Kidney (tissue), 14 donors: ENCODE results near the gene ABHD2. TPM values are rescaled to one million over a fixed set of nuclear protein-coding genes. Genes with fewer than 3 reads are reported as not detected.

ENCODE experiments used
- DNase-seq, 5 donors: peaks; one replicate each; pipeline ENCODE4 v3.0.0-alpha.2; 2013 to 2020
- FAIRE-seq: peaks from 2 replicates; lab custom pipeline; 2012; peaks lifted over from hg19 to GRCh38; lab: Jason Lieb, UNC
- H3K27ac ChIP-seq, 2 donors: one replicate each; pipeline ENCODE4 v1.7.0; 2013; ENCODE audit warnings: low read depth in 2 of 2, low read length in 2 of 2, inconsistent platforms in 1 of 2
- H3K27me3 ChIP-seq: one replicate; pipeline ENCODE4 v1.7.1; 2013; ENCODE audit warnings: low read length, inconsistent platforms; ENCODE audit not compliant: control insufficient read depth, insufficient read depth
- H3K36me3 ChIP-seq, 3 donors: one replicate each; pipeline versions ENCODE4 v1.7.0 to v1.7.1; 2013; ENCODE audit warnings: low read length in 3 of 3, control low read depth in 1 of 3, inconsistent platforms in 1 of 3; ENCODE audit not compliant: insufficient read depth in 3 of 3, control insufficient read depth in 2 of 3
- H3K4me1 ChIP-seq, 3 donors: one replicate each; pipeline versions ENCODE4 v1.7.0 to v1.7.1; 2013; ENCODE audit warnings: low read length in 3 of 3, inconsistent platforms in 1 of 3, low read depth in 1 of 3; ENCODE audit not compliant: control insufficient read depth in 2 of 3, insufficient read depth in 2 of 3
- H3K4me3 ChIP-seq, 3 donors: one replicate each; pipeline versions ENCODE4 v1.7.0 to v1.8.1; 2013; ENCODE audit warnings: low read length in 3 of 3, control low read depth in 1 of 3, inconsistent platforms in 1 of 3
- H3K9ac ChIP-seq, 3 donors: one replicate each; pipeline versions ENCODE4 v1.7.0 to v1.7.1; 2013; ENCODE audit warnings: low read length in 3 of 3, control low read depth in 1 of 3, inconsistent platforms in 1 of 3
- H3K9me3 ChIP-seq, 3 donors: one replicate each; pipeline versions ENCODE4 v1.7.0 to v1.7.1; 2013; ENCODE audit warnings: low read length in 3 of 3, control low read depth in 1 of 3, inconsistent platforms in 1 of 3; ENCODE audit not compliant: control insufficient read depth in 2 of 3, insufficient read depth in 1 of 3
- CTCF ChIP-seq: IDR thresholded peaks from 3 replicates; pipeline ENCODE4 v1.5.1; 2012; ENCODE audit warnings: mild to moderate bottlenecking, moderate library complexity, borderline replicate concordance; ENCODE audit not compliant: insufficient read depth; ENCODE audit errors: extremely low read depth
- intact Hi-C: fragments of 100-400 bp; cut with DNase I; formaldehyde crosslinking; loops from one replicate; pipeline ENCODE4 v1.11.1; 2022
- polyA plus RNA-seq: library from polyadenylated mRNA; stranded (reverse); fragments of 350-450 nt; fragmentation: Illumina TruSeq; extraction: RNeasy Lipid Tissue Mini Kit (QIAGEN cat#74804); gene quantifications from one replicate; pipeline ENCODE4 v1.2.3, GENCODE V29; 2014; ENCODE audit warnings: low read depth, low replicate concordance; ENCODE audit not compliant: insufficient read depth
- total RNA-seq: library from RNA; stranded (reverse); fragmentation: NEBNext Ultra II Directional; extraction: Animal tissue kit (Norgen Biotek cat#: 25700); gene quantifications from one replicate; pipeline ENCODE4 v1.2.1, GENCODE V29; 2021
- donor health status: control.
- donor health status: control.
- donor health status: control.
- donor health status: control.
- donor health status: control.
- donor health status: DM: yes; HTN: yes; CAD: no.
- donor health status: Normal renal cell carcinoma (clear cell type).

Gene ABHD2
- total and polyA plus RNA-seq, 2 donors from 2014 or later, result 13.3 to 123 TPM

- H3K4me1 ChIP-seq, result no peaks in the 10 kb centered on the region
- TF ChIP-seq CTCF, result no peak
- intact Hi-C loops, result no loop called here
- H3K4me3 ChIP-seq, result no peak overlapping the region
- no peaks in the 10 kb centered on the region for H3K27me3 ChIP-seq
- H3K27ac ChIP-seq, result no peak overlapping the region
- no peak overlapping the region for H3K9ac ChIP-seq
- H3K9me3 ChIP-seq, result no peaks in the 10 kb centered on the region
- no peak for DNase-seq
- peaks cover 3 to 9% (median 5%) of the 10 kb centered on the region in 3 donors for H3K36me3 ChIP-seq
- no peak for FAIRE-seq
Measured at GRCh38 chr15:89157918-89158564, 69.8 kb downstream of the ABHD2 start.

- no peak overlapping the region for H3K4me3 ChIP-seq
- no peak overlapping the region for H3K9ac ChIP-seq
- intact Hi-C loops, result no loop called here
- peaks cover 4 to 26% (median 24%) of the 10 kb centered on the region in 3 donors for H3K4me1 ChIP-seq
- no peak overlapping the region for H3K27ac ChIP-seq
- no peak for FAIRE-seq
- DNase-seq, result no peak
- no peaks in the 10 kb centered on the region for H3K36me3 ChIP-seq
- no peaks in the 10 kb centered on the region for H3K27me3 ChIP-seq
- no peaks in the 10 kb centered on the region for H3K9me3 ChIP-seq
- no peak for TF ChIP-seq CTCF
Measured at GRCh38 chr15:89161666-89162065, 73.4 kb downstream of the ABHD2 start.

- Histone ChIP-seq H3K27ac (no peak overlapping the region), H3K9ac (no peak overlapping the region), H3K27me3 (no peaks in the 10 kb centered on the region), H3K9me3 (no peaks in the 10 kb centered on the region), H3K4me1 (peaks cover 4 to 29% (median 27%) of the 10 kb centered on the region in 3 donors), H3K36me3 (no peaks in the 10 kb centered on the region), H3K4me3 (no peak overlapping the region)
- DNase-seq (no peak), FAIRE-seq (no peak)
- intact Hi-C loops, result no loop called here
- no peak for TF ChIP-seq CTCF
Measured at GRCh38 chr15:89163271-89164055, 75.2 kb downstream of the ABHD2 start.
